ENCODE measurements around the gene UBASH3A.
"Not testable (repeated sequence)": the region's sequence is repeated elsewhere in the genome, so short reads cannot be mapped to it uniquely, and the experiment has no call there.

UBASH3A gene

DNA sequence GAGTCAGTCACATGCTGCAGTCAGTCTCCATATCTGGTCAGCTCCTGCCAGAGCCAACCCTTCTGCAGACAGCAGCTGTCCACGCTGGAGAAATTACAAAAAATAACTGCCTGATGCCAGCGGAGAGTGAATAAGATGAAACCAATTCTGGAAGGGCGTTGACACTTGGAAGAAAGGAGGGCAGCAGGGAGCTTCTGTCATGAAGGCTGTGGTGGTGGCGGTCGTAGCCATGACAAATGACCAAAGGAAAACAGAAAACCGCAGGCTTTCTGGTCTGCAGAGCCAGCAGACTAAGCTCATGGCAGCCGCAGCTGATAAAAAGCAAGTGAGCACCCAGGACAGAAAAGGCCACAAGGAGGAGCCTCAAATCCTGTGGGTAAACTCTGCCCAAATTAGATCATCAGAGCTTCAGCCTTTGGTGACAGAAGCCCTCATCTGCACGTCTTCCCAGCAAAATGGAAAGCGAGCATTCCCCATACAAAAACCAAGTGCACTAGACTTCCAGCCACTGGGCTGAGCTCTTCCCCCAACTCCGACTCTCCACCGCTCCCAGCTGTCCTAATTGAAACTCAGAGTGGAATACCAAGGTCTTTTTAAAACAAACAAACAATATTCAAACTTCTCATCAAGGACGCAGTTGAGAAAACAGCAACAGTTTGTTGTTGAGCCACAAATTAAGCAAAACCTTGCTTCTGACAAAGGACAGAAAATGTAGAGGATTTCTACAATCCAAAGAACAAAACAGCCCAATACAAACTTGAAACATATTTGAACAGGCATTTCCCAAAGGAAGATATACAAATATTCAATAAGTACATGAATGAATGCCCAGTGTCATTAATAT lies 63.7 kb downstream of the UBASH3A start:
- in situ Hi-C loops (cut with HindIII; ENCODE audit: low sequenced_read_pairs): no loop called here

DNA sequence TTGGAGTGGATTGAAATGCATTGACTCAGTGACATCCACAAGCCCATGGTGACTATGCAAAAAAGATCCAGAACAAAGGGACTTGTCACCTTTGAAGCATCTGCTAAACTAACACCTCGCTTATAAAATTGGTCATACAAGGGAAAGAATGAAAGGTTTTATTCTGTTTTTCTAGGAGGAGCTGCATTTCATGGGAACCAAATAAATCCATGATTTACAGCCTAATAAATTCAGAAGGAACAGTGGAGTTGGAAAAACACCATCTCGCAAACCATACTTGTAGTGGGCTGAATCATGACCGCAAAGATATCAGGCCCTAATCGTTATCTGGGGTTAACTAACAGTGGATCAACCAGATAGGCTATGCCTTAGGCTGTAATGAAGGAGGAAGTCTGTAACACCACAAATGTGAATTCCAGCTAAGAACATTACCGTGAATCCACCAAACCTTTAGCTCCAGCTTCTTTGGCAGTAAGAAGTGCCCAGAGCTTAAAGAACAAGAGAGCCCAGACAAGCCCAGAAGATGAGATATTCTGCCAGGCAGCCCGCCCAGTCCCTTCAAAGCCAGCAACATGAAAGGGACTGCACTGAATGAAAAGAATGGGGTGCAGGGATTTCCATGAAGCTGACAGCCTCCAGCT lies 64.9 kb downstream of the UBASH3A start:
- DNase-seq (ENCODE audit: low read depth): no peak
- TF ChIP-seq, protein P1, sequence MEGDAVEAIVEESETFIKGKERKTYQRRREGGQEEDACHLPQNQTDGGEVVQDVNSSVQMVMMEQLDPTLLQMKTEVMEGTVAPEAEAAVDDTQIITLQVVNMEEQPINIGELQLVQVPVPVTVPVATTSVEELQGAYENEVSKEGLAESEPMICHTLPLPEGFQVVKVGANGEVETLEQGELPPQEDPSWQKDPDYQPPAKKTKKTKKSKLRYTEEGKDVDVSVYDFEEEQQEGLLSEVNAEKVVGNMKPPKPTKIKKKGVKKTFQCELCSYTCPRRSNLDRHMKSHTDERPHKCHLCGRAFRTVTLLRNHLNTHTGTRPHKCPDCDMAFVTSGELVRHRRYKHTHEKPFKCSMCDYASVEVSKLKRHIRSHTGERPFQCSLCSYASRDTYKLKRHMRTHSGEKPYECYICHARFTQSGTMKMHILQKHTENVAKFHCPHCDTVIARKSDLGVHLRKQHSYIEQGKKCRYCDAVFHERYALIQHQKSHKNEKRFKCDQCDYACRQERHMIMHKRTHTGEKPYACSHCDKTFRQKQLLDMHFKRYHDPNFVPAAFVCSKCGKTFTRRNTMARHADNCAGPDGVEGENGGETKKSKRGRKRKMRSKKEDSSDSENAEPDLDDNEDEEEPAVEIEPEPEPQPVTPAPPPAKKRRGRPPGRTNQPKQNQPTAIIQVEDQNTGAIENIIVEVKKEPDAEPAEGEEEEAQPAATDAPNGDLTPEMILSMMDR (IDR thresholded peaks at IDR 0.05; ENCODE audit: low read depth, low read length, missing control alignments): no peak
- H3K4me3 ChIP-seq (ENCODE audit: low read depth, low read length): no peak overlapping the region
- in situ Hi-C loops (cut with HindIII; ENCODE audit: low sequenced_read_pairs): no loop called here

More for the DNA sequence above, 63.7 kb downstream of the UBASH3A start:
- DNase-seq (ENCODE audit: low read depth): no peak
- no peak overlapping the region for H3K4me3 ChIP-seq (ENCODE audit: low read depth, low read length)
- TF ChIP-seq, protein P1 (IDR thresholded peaks at IDR 0.05; ENCODE audit: low read depth, low read length, missing control alignments): peak; percentile 28

GRCh38 chr21:42469272-42469671 lies 65.6 kb downstream of the UBASH3A start:
- in situ Hi-C loops (cut with HindIII; ENCODE audit: low sequenced_read_pairs): no loop called here
- H3K4me3 ChIP-seq (ENCODE audit: low read depth, low read length): no peak overlapping the region
- no peak for DNase-seq (ENCODE audit: low read depth)
- TF ChIP-seq, protein P1 (IDR thresholded peaks at IDR 0.05; ENCODE audit: low read depth, low read length, missing control alignments): no peak

- H3K4me3 ChIP-seq (ENCODE audit: low read depth, low read length); in situ Hi-C loops (cut with HindIII; ENCODE audit: low sequenced_read_pairs); DNase-seq (ENCODE audit: low read depth): not testable (repeated sequence)
Observed at GRCh38 chr21:42469726-42470125, 66.0 kb downstream of the UBASH3A start.

DNA sequence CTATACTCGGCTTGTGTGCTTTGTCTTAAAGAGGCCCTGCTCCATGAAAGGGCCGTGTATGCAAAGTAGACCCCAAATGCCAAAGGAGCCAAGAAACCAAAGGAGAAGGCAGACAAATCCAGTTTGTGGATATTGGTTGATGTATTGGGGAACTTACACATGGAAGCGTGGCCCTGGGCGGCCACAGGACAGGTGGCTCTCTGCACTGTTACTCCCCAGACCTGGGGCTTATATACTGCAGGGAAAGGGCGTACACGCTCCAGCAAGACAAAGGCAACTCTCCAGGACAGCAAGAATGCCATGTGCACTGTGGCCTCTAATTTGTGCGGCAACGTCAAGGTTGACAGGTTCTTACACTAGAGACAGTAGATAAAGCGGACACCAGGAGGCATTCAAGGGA lies 67.5 kb downstream of the UBASH3A start:
- TF ChIP-seq, protein P1 (IDR thresholded peaks at IDR 0.05; ENCODE audit: low read depth, low read length, missing control alignments): no peak
- in situ Hi-C loops (cut with HindIII; ENCODE audit: low sequenced_read_pairs): no loop called here
- H3K4me3 ChIP-seq (ENCODE audit: low read depth, low read length): no peak overlapping the region
- no peak for DNase-seq (ENCODE audit: low read depth)

- TF ChIP-seq, protein P1 (IDR thresholded peaks at IDR 0.05; ENCODE audit: low read depth, low read length, missing control alignments): no peak
- no peak for DNase-seq (ENCODE audit: low read depth)
- H3K4me3 ChIP-seq (ENCODE audit: low read depth, low read length): no peak overlapping the region
- in situ Hi-C loops (cut with HindIII; ENCODE audit: low sequenced_read_pairs): no loop called here
Observed at GRCh38 chr21:42471716-42472330, 68.1 kb downstream of the UBASH3A start.
